HG02571 (cell line): ENCODE measurements around the gene DISP3.

Source experiments
- ATAC-seq: cut with Tn5 transposase; IDR thresholded peaks from one replicate; pipeline ENCODE4 v1.9.1; 2021; ENCODE audit warnings: mild to moderate bottlenecking, moderate library complexity; ENCODE audit not compliant: unreplicated experiment

The DISP3 gene, protein sequence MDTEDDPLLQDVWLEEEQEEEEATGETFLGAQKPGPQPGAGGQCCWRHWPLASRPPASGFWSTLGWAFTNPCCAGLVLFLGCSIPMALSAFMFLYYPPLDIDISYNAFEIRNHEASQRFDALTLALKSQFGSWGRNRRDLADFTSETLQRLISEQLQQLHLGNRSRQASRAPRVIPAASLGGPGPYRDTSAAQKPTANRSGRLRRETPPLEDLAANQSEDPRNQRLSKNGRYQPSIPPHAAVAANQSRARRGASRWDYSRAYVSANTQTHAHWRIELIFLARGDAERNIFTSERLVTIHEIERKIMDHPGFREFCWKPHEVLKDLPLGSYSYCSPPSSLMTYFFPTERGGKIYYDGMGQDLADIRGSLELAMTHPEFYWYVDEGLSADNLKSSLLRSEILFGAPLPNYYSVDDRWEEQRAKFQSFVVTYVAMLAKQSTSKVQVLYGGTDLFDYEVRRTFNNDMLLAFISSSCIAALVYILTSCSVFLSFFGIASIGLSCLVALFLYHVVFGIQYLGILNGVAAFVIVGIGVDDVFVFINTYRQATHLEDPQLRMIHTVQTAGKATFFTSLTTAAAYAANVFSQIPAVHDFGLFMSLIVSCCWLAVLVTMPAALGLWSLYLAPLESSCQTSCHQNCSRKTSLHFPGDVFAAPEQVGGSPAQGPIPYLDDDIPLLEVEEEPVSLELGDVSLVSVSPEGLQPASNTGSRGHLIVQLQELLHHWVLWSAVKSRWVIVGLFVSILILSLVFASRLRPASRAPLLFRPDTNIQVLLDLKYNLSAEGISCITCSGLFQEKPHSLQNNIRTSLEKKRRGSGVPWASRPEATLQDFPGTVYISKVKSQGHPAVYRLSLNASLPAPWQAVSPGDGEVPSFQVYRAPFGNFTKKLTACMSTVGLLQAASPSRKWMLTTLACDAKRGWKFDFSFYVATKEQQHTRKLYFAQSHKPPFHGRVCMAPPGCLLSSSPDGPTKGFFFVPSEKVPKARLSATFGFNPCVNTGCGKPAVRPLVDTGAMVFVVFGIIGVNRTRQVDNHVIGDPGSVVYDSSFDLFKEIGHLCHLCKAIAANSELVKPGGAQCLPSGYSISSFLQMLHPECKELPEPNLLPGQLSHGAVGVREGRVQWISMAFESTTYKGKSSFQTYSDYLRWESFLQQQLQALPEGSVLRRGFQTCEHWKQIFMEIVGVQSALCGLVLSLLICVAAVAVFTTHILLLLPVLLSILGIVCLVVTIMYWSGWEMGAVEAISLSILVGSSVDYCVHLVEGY (N-terminal part only)

DNA sequence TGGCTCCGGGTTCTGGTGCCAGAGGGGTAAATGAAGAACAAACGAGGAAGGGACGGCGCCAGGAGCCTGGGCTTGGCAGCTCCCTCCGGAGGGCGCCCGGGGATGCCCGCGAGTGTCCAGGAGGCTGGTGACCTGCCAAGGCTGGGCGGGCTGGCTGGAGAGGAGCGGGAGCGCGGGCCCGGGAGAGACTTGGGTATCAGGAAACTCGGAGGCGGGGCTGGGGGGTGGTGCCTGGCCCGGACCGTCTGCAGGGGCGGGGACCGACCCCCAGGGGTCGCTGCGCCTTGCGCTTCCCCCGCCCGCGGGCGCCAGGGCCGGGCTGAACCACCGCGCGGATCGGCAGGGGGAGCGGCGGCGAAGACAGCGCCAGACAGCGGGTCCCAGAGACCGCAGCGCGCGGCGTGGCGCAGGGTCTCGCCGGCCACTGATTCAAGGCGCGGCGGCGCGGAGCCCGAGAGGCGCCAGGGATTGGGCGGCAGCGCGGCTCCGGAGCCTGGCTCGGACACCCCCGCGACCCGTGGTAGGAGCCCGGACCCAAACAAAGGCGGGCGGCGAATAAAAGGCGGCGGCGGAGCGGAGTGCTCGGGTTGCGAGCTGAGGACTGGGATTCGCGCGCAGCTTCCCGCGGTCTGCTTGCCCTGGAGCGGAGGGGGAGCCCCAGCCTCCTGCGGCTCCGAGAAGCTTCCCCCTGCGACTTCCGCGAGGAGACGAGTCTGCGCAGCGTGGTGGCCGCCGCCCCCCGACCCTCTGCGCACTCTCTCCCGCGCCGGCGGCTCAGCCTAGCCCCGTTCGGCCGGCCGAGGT lies at the start of gene DISP3:
DISP3 (plus strand) TSS at position 585 of the 804 bp plus-strand sequence. CDS start 21,838 bp downstream, outside the sequence.
- peak; percentile 63 for ATAC-seq

DNA sequence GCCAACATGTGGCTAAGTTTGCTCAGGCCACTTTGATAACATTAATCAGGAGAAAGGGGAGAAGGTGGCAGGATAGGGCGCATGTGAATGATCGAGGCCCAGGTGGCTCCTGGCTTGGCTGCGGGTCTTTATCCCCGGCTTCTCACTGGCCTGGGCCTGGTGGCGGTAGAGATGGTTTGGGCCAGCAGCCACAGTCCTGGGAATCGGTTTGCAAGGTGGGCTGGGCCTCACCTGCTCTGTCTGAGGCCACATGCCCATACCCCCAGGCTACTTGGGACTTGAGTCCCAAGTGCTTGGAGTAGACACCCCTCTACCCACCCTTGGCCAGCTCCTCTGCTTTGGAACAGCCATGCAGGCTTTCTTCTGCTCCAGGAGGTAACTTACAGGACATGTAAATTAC lies 49.7 kb upstream of the DISP3 start:
- ATAC-seq, result no peak

DNA sequence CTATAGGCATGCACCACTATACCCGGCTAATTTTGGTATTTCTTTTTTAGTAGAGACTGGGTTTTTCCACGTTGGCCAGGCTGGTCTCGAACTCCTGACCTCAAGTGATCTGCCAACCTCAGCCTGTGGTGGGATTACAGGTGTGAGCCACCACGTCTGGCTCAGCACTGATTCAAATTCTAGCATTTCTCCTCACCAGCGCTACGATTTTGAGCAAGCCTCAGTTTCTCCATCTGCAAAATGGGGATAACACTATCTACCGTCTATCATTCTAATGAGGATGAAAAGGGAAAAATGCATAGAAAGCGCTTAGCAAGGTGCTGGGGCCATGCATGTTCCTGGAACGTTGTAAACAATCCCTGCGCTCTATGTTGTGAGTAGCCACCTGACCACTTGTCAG lies 49.0 kb upstream of the DISP3 start:
- no peak for ATAC-seq

DNA sequence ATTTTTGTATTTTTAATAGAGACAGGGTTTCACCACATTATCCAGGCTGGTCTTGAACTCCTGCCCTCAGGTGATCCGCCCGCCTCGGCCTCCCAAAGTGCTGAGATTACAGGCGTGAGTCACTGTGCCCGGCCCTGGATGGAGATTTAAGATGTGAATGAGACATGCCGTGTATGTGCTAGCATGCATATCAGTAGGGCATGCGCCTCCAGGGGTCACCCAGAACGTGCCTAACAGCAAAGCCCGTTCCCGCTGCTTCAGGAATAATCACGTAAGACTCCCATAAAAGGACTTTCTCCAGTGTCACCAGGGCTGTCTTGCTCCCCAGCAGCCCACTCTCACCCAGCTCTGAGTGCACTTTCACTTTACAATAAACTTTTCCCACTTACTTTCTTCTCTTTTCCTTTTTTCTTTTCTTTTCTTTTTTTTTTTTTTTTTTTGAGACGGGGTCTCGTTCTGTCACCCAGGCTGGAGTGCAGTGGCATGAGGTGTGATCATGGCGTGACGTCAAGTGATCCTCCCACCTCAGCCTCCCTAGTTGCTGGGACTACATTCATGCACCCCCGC lies 46.9 kb upstream of the DISP3 start:
- no peak for ATAC-seq

DNA sequence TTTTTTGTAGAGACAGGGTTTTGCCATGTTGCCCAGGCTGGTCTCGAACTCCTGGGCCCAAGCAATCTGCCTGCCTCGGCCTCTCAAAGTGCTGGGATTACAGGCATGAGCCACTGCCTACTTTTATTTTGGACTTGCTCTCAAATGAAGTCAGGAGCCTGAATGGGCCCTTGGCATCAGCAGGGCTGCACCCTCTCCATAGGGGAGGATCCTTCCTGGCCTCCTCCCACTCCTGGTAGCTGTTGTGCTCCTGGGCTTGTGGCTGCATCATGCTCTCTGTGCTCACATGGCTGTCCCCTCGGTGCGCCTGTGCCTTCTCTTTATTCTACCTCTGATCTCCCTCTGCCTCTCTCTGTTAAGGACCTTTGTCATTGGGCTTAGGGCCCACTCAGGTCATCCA lies 46.4 kb upstream of the DISP3 start:
- ATAC-seq, result no peak

DNA sequence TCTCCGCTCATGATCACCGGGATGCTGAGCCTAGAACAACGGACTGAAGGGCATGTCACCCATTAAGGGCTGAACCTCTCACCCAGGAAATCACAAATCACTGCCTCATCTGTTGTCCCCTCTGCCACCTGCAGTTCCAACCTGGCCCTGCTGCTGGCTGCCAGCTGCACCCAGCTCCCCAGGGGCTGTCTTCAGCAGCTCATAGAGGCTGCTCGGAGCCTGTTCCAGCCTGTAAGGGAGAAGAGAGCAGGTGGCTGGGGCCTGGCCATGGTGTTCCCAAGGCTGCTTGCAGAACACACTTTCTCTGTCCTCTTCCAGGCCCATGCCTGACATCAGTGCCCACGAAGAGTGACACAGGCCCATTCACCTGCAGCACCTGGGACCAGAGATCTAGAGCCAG lies 44.5 kb upstream of the DISP3 start:
- no peak for ATAC-seq

DNA sequence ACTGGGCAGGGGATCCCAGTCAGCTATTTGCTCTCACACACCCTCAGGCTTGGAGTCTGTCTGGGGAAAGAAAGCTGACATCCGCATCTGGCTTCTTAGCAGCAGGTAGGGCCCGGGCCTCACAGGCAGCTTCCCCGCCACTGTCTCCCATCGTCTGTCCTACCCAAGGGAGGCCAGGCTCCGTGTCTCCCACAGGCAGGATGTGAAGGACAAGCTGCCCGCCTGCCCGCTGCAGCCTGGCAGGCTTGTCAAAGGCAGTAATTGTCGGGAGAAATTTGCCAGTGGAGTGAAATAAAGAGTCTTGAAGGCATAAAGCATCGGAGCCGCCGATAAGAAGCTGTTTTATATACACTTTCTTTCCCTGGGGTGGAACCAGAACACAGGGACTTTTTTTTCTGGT lies 44.0 kb upstream of the DISP3 start:
- ATAC-seq, result no peak

DNA sequence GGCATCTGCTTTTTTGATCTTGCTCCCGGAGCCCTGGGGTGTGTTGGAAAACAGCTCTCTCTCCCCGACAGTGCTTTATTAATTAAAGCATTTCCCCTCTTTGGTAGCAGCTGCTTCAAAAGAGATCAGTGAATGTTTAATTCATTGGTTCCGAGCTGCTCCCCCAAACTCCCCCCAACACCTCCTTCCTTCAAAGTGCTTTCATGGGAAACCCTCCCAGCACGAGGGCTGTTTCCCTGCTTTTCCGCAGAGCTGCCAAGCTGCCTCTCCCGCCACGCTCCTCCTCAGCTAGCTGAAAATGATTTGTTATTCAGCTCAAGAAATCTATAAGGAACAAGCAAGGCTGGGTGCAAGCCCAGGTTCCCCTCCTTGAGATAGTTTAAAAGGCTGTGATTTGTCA lies 40.0 kb upstream of the DISP3 start:
- ATAC-seq, result no peak

DNA sequence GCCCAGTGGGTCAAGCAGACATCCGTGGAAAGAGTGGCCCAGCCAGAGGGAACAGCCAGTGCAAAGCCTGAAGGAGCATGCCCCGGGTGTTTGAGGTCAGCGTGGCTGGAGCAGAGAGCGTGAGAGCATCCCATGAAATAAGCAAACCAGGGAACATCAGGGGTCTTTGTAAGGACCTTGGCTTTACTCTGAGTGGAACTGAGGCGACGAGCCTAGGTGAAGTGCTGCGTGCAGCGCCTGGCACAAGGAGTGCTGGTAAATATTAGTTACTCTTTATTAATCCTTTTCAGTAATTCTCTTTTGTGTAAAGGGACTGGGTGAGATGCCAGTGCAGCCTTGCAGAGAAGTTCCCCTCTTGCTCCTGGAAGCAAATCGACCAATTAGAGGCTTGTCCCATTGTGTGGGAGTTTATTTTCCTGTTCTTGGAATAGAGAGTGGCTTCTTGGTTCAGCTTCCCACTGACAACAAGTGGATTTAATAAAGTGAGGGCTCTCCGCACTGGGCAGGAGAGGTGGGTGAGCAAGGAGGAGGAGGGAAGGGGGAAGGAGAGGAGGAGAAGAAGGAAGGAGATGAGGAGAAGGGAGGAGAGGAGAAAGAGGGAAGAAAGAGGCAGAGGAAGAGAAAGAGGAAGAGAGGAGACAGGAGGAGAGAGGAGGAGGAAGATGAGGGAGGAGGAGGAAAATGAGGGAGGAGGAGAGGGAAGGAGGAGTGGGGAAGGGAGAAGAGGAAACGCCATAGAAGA lies 37.6 kb upstream of the DISP3 start:
- no peak for ATAC-seq

DNA sequence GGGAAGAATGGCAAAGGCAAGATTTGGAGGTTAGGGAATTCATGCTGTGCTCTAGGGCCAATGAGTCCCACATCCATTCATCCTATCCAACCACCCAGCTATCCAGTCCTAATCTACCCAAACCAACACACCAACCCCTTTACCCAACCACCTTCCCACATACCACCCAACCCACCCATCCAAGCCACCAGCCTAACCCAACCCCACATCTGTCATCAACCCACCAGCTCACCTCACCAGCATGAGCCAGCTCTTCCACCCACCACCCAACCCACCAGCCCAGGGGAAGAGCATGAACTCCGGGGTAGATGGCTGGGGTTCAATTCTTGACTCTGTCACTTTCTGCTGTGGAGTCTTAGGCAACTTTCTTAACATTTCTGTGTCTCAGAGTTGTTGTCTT lies 35.9 kb upstream of the DISP3 start:
- ATAC-seq, result no peak

DNA sequence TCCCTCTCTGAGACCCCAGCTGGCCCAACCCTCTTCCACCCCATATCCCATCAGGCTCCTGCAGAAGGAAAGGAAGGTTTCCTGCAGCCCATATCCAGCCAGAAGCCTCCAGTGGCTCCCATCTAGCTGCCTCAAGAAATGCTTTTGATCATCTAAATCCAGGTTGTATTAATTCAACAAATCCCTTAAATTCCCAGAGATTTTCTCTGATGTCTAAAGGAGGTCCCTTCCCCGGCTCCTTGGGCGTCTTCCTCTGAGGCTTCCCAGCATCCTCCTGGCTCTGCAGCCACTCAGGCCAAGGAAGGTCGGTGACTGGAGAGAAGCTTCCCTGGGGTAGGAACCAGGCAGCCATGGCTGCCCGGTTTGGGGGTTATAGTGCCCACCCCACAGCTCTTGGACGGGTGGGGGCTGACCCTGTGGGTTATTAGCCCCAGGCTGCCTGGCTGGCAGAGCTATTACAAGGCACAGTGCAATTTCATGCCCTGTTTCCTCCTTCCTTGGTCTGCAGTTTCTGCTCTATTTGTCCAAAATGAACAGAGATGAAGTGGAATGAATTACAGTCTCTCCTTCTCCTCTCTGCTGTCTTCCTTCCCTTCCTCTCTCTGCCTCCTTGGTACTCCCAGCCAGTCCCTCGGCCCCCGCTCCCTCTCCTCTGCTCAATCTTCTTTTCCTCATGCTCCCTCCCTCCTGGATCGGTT lies 34.8 kb upstream of the DISP3 start:
- ATAC-seq, result no peak

DNA sequence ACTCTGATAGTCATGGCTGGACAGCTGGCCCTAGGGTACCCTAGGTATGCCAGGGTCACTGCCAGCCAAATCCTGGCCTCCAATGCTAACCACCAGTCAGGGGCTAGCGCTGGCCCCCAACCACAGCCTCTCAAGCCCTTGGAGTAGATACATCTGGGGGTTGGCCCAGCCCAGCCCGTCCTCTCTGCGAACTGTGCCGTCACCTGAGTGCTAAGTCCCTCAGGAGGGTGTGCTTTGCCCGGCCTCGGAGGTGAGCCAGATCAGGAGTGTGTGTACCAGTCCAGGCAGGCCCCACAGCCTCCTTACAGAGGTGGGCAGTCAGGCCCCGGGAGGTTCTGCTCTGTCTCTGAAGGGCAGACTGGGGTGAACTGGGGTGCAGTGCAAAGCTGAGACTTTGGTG lies 34.0 kb upstream of the DISP3 start:
- no peak for ATAC-seq

DNA sequence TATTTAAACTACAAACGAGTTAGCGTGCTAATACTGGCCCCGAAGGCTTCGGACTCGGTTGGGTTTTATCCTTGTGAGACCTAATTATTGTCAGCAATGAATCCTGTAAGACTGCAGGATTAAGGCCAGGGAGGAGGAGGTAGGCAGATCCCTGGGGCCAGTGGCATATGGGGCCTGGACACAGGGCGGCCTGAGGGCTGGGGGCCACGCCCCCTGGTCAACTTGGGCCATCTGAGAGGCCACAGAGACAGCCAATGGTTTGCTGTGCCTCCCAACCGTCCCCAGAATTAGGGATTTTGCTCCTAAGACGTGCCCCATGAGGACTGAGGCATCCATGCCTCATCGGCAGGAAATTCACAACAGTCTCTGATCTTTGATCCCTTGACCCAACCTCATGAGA lies 31.1 kb upstream of the DISP3 start:
- no peak for ATAC-seq

DNA sequence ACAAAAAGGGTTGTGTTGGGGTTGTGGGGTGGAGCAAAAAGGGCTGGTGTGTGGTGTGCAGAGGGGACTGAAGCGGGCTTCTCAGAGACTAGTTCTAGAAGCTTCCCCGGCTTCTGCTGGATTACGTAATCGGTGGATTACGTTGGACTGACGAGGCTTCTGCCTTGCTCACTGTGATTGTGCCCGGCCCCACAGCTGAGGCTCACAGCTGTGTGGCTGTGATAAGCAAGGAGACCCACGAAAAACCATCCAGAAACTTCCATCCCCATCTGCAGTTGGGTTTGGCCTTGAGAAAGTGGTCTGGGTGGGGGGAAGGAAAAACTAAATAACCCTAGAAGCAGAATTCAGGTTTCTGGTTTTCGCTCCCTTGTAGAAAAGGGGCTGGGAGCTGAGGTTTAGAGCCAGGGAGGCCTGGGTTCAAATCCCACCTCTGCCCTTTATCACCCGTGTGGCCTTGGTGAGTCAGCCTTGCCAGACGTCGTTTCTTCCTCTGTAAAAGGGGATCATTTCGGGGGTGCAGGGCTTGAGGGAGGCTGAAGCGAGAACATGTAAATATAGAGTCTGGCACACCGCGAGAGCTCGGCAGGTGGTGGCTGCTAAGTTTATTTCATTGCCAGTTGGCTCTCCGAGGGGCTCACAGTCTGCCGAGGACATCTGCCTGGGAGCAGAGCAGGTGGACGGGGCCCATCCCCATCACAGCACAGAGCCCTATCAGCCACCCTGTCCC lies 30.4 kb upstream of the DISP3 start:
- ATAC-seq, result no peak

DNA sequence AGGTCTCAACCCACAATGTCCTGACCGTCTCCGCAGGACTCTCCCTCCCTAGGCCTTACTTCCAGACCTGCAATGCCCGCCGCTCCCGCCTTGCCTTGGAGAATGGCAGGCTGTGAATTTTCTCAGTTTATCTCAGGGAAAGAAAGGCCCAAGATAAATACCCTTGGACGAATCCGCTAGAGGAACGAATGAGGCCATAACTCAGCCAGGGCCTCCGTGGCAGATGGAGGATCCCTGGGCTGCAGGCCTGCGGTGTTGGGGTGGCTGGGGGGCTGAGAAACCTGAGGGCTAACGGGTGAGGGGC lies 29.9 kb upstream of the DISP3 start:
- ATAC-seq, result no peak

DNA sequence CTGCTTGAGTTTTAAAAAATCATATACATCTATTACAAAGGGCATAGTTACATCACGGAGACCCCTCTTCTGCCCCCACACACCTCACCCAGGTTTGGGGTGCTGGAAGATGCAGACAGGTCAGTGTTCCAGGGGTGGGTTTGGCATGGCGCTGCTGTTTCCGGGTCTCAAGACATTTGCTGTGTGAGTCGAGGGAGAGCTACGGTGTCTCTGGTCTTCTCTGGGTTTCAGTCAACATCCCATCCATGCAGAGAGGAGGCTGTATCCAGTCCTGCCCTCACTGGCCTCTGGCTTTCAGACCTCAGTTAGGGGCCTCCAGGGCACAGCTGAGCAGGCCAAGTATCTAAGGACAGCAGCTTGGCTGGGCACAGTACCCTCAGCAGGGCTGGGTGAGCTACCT lies 28.6 kb upstream of the DISP3 start:
- ATAC-seq, result no peak

DNA sequence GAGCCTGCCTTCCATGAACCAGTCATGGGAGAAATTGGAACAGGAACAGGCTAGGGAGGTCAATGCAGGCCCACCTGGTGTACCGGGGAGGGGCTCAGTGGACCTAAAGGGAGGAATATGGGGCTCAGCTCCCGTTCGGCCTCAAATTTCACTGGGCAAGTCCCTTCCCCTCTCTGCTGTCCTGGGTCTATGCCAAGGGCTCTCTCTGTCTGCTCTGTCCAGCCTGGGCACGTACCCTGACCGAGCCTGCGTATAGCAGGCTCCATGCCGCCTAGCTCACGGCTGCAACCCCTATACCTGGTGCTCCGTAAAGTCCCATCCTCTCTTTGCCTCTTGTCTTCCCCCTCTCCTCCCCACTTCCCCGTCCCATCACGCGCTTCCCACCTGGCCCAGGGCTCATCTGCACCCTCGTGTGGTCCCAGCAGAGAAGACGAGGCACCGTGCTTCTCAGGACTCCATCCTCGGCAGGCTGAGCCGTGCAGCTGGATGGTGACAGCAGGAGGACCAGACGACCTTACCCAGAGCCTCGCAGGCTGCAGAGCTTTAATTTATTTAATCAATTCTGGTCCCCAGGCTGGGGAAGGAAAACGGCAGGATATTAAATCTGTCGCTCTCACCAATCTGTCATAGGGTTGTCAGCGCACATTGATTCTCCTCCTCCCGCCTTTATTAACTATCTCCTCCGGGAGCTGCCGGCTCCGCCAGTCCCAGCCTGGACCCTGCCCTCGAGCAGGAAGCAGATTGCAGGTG lies 25.0 kb upstream of the DISP3 start:
- ATAC-seq, result no peak
